Brain microvascular endothelial cell (primary cell): ENCODE data around the gene UBE2E2.

Experiments used
- DNase-seq: peaks from one replicate; pipeline ENCODE4 v3.0.0-alpha.2; 2020
- H3K27ac ChIP-seq: fragments of 250-450 bp; sonication (Bioruptor Pico); 2 replicates; pipeline ENCODE4 v1.5.1; 2020; ENCODE audit warnings: mild to moderate bottlenecking, moderate library complexity
- H3K27me3 ChIP-seq: fragments of 250-450 bp; sonication (Bioruptor Pico); replicated peaks from 2 replicates; pipeline ENCODE4 v1.5.1; 2020; ENCODE audit warnings: mild to moderate bottlenecking
- H3K36me3 ChIP-seq: fragments of 250-450 bp; sonication (Bioruptor Pico); replicated peaks from 2 replicates; pipeline ENCODE4 v1.5.1; 2020; ENCODE audit warnings: mild to moderate bottlenecking
- H3K4me3 ChIP-seq: 2 replicates; pipeline ENCODE4 v1.5.1; 2011; ENCODE audit warnings: low read depth, mild to moderate bottlenecking, control low read depth, low read length, moderate library complexity
- CTCF ChIP-seq: IDR thresholded peaks from 2 replicates; pipeline ENCODE4 v1.5.1; 2011; ENCODE audit warnings: low read depth, mild to moderate bottlenecking, moderate library complexity, low read length, control low read depth, inconsistent platforms; ENCODE audit errors: missing control alignments
- in situ Hi-C: cut with HindIII; loops from 2 replicates; pipeline ENCODE4 v1.10.0; 2017; ENCODE audit warnings: low sequenced_read_pairs, low pct_ligation_motif_present

UBE2E2 gene

GRCh38 chr3:23240171-23240785, 37.2 kb downstream of the UBE2E2 start:
- TF ChIP-seq CTCF: no peak
- no peak overlapping the region for H3K27ac ChIP-seq
- in situ Hi-C loops: no loop called here
- H3K36me3 ChIP-seq: no peaks in the 10 kb centered on the region
- DNase-seq: no peak
- H3K27me3 ChIP-seq: no peaks in the 10 kb centered on the region
- H3K4me3 ChIP-seq: no peak overlapping the region

- no peaks in the 10 kb centered on the region for H3K27me3 ChIP-seq
- no peak overlapping the region for H3K4me3 ChIP-seq
- no peak for TF ChIP-seq CTCF
- DNase-seq: no peak
- no peaks in the 10 kb centered on the region for H3K36me3 ChIP-seq
- H3K27ac ChIP-seq: no peak overlapping the region
- in situ Hi-C loops: no loop called here
Observed at GRCh38 chr3:23241256-23241655, 38.1 kb downstream of the UBE2E2 start.

- H3K36me3 ChIP-seq: no peaks in the 10 kb centered on the region
- no peak overlapping the region for H3K4me3 ChIP-seq
- no peak overlapping the region for H3K27ac ChIP-seq
- no peaks in the 10 kb centered on the region for H3K27me3 ChIP-seq
- DNase-seq: no peak
- in situ Hi-C loops: no loop called here
- no peak for TF ChIP-seq CTCF
Observed at GRCh38 chr3:23242106-23242505, 39.0 kb downstream of the UBE2E2 start.

GRCh38 chr3:23244324-23245041, 41.4 kb downstream of the UBE2E2 start:
- TF ChIP-seq CTCF: no peak
- in situ Hi-C loops: no loop called here
- H3K4me3 ChIP-seq: no peak overlapping the region
- H3K27me3 ChIP-seq: no peaks in the 10 kb centered on the region
- H3K27ac ChIP-seq: no peak overlapping the region
- DNase-seq: no peak
- H3K36me3 ChIP-seq: no peaks in the 10 kb centered on the region

GRCh38 chr3:23246651-23247050, 43.5 kb downstream of the UBE2E2 start:
- Histone ChIP-seq H3K4me3 (no peak overlapping the region), H3K27me3 (no peaks in the 10 kb centered on the region), H3K36me3 (no peaks in the 10 kb centered on the region), H3K27ac (no peak overlapping the region)
- in situ Hi-C loops: no loop called here
- DNase-seq: no peak
- TF ChIP-seq CTCF: no peak
